SK-N-MC (cell line): Measurements from ENCODE around the gene HOXC9.

Experiments
- EZH2 ChIP-seq: fragments of 200-600 bp; sonication (generic); IDR thresholded peaks from one replicate; pipeline ENCODE4 v1.6.1; 2017; ENCODE audit warnings: antibody characterized with exemption
- FOXP2 ChIP-seq: optimal IDR thresholded peaks from 2 replicates; pipeline ENCODE3; 2011; ENCODE audit warnings: mild to moderate bottlenecking, moderate library complexity; ENCODE audit not compliant: insufficient read depth; ENCODE audit errors: extremely low read length, control extremely low read depth
- POLR2AphosphoS5 ChIP-seq: IDR thresholded peaks from 2 replicates; pipeline ENCODE4 v1.6.1; 2012; ENCODE audit warnings: mild to moderate bottlenecking, low read depth, low read length, borderline replicate concordance

DNA sequence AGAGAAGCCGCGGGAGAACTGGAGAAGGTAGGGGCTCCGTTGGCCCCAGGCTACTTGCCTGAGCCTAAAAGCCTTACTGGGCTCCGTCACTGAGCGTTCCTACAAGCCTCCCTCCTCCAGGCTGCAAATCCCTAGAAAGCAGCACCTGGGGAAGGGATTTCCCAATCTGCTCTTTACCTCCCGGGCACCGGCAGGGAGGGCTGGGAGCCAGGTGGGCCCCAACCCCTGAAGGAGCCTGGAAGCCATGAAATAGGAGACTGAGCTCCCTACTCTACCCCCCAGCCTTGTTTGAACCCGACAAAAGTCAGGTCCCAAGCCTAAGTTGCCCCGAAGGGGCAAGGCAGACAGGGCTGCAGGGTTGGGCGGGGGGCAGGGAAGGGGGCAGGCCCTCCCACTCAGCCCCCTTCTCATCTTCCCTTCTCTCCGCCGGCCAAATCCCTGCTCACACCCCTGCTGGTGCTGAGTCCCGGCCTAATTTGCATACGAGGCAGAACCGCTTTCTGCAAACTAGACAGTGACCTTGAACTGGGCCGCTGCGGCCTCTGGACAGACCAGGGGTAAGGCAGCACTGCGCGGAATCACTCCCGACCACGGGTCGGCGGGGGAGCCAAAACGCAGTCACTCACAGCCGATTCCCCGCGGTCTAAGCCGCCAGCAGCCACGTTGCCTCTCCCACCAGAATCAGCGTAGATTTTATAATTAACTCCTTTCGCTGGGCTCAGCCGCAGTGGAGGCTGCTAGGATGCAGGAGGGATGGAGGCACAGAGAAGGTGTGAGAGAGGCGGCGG is 49.0 kb upstream of the HOXC9 start:
- no peak for TF ChIP-seq EZH2
- no peak for TF ChIP-seq POLR2AphosphoS5
- no peak for TF ChIP-seq FOXP2
